Measurements from ENCODE around the gene VPS37C.
A peak's percentile ranks its signal among the peaks of the same experiment; 100 is the strongest.

VPS37C gene

GRCh38 chr11:61163714-61164605, 2.7 kb upstream of the VPS37C start:
- no peak for TF ChIP-seq ZFX (IDR thresholded peaks at IDR 0.05; ENCODE audit: borderline replicate concordance)
- TF ChIP-seq, protein P1, sequence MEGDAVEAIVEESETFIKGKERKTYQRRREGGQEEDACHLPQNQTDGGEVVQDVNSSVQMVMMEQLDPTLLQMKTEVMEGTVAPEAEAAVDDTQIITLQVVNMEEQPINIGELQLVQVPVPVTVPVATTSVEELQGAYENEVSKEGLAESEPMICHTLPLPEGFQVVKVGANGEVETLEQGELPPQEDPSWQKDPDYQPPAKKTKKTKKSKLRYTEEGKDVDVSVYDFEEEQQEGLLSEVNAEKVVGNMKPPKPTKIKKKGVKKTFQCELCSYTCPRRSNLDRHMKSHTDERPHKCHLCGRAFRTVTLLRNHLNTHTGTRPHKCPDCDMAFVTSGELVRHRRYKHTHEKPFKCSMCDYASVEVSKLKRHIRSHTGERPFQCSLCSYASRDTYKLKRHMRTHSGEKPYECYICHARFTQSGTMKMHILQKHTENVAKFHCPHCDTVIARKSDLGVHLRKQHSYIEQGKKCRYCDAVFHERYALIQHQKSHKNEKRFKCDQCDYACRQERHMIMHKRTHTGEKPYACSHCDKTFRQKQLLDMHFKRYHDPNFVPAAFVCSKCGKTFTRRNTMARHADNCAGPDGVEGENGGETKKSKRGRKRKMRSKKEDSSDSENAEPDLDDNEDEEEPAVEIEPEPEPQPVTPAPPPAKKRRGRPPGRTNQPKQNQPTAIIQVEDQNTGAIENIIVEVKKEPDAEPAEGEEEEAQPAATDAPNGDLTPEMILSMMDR (IDR thresholded peaks at IDR 0.05), result no peak
- H3K27ac ChIP-seq, result no peak overlapping the region

- peak overlapping the region; percentile 94; the same call in 1 of the 2 replicates for H3K27ac ChIP-seq
- TF ChIP-seq ZFX (IDR thresholded peaks at IDR 0.05; ENCODE audit: borderline replicate concordance), result no peak
- TF ChIP-seq, protein P1 (IDR thresholded peaks at IDR 0.05), result no peak
Measured at GRCh38 chr11:61163021-61163420, 1.8 kb upstream of the VPS37C start.

DNA sequence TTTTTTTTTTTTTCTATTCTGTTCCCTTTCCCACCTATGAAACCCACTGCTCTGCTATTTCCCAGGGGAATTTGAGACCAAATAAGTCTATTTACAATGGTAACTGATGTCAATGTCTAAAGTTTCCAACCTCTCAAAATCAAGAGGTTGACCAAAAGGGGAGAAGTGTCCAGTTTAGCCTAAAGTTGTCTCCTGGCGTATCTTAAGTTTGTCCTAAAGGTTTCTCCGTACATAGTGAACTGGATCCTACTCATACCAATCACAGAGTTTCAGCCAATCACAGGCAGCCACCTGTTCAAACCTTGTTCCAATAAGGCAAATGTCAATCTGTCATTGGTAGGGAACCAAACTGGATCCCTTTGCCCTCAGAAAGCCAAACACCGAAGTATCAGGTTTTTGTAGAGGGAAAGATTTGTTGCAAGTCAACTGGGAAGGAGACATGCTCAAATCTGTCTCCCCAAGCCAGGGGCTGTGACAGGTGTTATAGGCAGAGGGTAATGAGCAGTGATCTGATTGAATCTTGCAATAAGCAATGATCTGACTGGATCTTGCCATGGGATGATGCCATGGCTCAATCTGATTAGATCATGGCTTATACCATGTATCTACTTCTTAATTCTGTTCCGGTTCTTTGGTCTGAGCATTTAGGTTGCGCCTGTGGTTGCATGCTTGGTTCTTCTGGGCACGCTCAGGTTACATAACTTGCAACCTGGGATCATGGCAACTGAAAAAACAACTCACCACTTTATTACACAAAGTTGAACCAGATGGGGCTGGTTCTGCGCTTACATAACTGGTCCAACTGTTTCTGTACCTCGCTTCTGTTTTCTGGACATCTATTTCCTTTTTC, 1.1 kb upstream of the VPS37C start:
- TF ChIP-seq ZFX (IDR thresholded peaks at IDR 0.05; ENCODE audit: borderline replicate concordance), result no peak
- TF ChIP-seq, protein P1 (IDR thresholded peaks at IDR 0.05), result no peak
- H3K27ac ChIP-seq, result peak overlapping the region; percentile 94

DNA sequence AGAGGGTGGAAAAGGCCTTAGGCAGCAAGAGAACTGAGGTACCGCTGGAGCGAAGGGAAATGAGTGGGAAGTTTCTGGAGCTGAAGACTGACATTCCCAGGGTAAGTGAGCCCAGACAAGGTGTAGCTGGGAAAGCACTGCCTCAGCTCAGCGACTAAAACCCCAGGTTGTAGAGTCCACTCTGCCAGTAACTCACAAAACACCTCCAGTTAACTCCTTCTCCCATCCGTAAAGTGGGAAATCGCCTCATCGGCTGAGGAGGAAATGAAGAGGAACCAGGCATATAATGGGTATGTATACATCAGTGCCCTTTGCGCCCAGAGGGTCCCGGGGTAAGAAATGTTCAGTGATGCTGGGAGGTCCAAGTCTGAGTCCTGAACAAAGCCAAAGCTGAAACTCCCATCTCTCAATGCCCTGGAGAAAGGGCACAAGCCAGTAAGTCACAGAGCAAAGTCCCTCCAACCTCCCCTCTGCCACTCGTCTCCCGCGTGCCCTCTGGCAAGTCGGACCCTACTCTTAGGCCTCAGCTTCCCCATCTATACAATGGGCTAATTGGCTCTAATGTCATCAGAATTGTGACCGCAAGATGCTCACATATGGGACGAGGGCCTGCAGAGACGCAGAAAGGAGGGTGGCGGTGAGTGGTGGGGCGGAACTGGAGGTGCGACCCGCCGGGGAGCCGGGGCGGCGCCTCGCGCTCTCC, 588 bp downstream of the VPS37C start:
- H3K27ac ChIP-seq, result peak overlapping the region; percentile 94
- no peak for TF ChIP-seq ZFX (IDR thresholded peaks at IDR 0.05; ENCODE audit: borderline replicate concordance)
- TF ChIP-seq, protein P1 (IDR thresholded peaks at IDR 0.05), result no peak

DNA sequence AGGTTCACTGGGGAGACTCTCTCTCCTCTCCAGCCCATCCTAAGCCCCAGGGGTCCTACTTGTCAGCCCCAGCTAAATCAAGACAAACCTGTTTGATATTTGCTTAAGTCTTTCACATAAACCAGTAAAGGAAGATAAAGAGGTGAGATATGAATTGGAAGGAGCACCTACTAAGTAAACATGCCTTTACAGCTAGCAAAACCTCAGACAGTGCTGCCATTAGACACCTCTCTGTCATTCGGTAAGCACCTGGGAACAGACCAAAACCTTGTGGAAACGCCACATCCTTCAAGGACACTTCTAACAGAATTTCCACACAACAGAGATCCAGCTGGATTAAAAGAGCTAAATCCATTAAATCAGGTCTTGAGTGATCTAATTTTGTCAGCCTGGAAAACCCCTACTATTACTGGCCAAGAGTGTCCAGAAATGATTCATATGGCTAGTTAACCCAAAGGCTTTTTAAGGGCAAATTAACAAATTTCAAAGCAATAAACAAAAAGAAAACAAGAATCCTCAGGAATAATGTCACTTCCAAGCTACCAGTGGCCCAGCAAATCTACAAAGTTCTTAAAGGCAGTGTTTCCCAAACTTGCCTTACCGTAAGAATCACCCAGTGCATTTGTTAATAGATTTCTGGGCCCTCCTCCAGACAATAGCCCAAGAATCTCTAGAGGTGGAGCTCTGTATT, 2.4 kb downstream of the VPS37C start:
- TF ChIP-seq ZFX (IDR thresholded peaks at IDR 0.05; ENCODE audit: borderline replicate concordance), result no peak
- TF ChIP-seq, protein P1 (IDR thresholded peaks at IDR 0.05), result no peak
- H3K27ac ChIP-seq, result peak overlapping the region; percentile 94

DNA sequence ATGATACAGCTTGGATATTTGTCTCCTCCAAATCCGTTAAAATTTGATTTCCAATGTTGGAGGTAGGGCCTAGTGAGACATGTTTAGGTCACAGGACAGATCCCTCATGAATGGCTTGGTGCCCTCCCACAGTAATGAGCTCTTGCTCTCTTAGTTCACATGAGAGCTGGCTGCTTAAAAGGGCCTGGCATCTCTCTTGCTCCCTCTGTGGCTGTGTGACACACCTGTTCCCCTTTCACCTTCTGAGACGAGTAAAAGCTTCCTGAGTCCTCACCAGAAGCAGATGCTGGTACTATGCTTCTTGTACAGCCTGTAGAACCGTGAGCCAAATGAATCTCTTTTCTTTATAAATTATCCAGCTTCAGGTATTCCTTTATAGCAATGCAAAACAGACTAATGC, 3.5 kb downstream of the VPS37C start:
- TF ChIP-seq ZFX (IDR thresholded peaks at IDR 0.05; ENCODE audit: borderline replicate concordance), result no peak
- TF ChIP-seq, protein P1 (IDR thresholded peaks at IDR 0.05), result no peak
- H3K27ac ChIP-seq, result peak overlapping the region; percentile 94

All from 22Rv1 (cell line).